CD4-positive, alpha-beta T cell treated with Interleukin-2 at 100 ng/mL for 4 hours (primary cell): Measurements from ENCODE around the gene CAVIN3.
"Not testable (repeated sequence)": the region's sequence is repeated elsewhere in the genome, so short reads cannot be mapped to it uniquely, and the experiment has no call there.

Experiments used
- DNase-seq: peaks from one replicate; pipeline ENCODE4 v3.0.0-alpha.2; 2020; ENCODE audit warnings: low spot score

Gene CAVIN3

GRCh38 chr11:6326303-6326702 is 6.0 kb upstream of the CAVIN3 start:
- no peak for DNase-seq

GRCh38 chr11:6323291-6323905 is 3.1 kb upstream of the CAVIN3 start:
- DNase-seq: no peak

GRCh38 chr11:6321961-6322362 is 1.7 kb upstream of the CAVIN3 start:
- DNase-seq: no peak

- no peak for DNase-seq
These were observed 1.1 kb upstream of the CAVIN3 start for GRCh38 chr11:6321356-6321755.

- DNase-seq: no peak
These were observed 444 bp downstream of the CAVIN3 start for GRCh38 chr11:6319704-6320410.

- no peak for DNase-seq
These were observed 1.1 kb downstream of the CAVIN3 start for GRCh38 chr11:6319001-6319703.

GRCh38 chr11:6318204-6318603 is 2.1 kb downstream of the CAVIN3 start:
- DNase-seq: no peak

GRCh38 chr11:6315811-6316425 is 4.4 kb downstream of the CAVIN3 start:
- DNase-seq: peak; percentile 16

- DNase-seq: no peak
These were observed 8.2 kb downstream of the CAVIN3 start for GRCh38 chr11:6312106-6312505.

- no peak for DNase-seq
These were observed 12.4 kb downstream of the CAVIN3 start for GRCh38 chr11:6307876-6308275.

GRCh38 chr11:6305297-6305696 is 15.0 kb downstream of the CAVIN3 start:
- no peak for DNase-seq

GRCh38 chr11:6303661-6304060 is 16.6 kb downstream of the CAVIN3 start:
- no peak for DNase-seq

- DNase-seq: no peak
These were observed 19.2 kb downstream of the CAVIN3 start for GRCh38 chr11:6301096-6301495.

GRCh38 chr11:6300325-6300724 is 20.0 kb downstream of the CAVIN3 start:
- no peak for DNase-seq

GRCh38 chr11:6298605-6299004 is 21.7 kb downstream of the CAVIN3 start:
- no peak for DNase-seq

GRCh38 chr11:6297831-6298230 is 22.5 kb downstream of the CAVIN3 start:
- DNase-seq: no peak

- DNase-seq: no peak
These were observed 35.3 kb downstream of the CAVIN3 start for GRCh38 chr11:6285019-6285418.

- DNase-seq: no peak
These were observed 36.1 kb downstream of the CAVIN3 start for GRCh38 chr11:6284250-6284649.

GRCh38 chr11:6283453-6284023 is 36.8 kb downstream of the CAVIN3 start:
- DNase-seq: no peak

GRCh38 chr11:6280809-6281208 is 39.5 kb downstream of the CAVIN3 start:
- not testable (repeated sequence) for DNase-seq

GRCh38 chr11:6273188-6273587 is 47.1 kb downstream of the CAVIN3 start:
- no peak for DNase-seq

GRCh38 chr11:6271598-6271997 is 48.7 kb downstream of the CAVIN3 start:
- DNase-seq: no peak
